Colon (tissue), 2 donors: ENCODE results near the gene M6PR.
"Not testable (repeated sequence)": the region's sequence is repeated elsewhere in the genome, so short reads cannot be mapped to it uniquely, and the experiment has no call there.

ENCODE experiments used
- FAIRE-seq: peaks from 2 replicates; lab custom pipeline; 2012; peaks lifted over from hg19 to GRCh38; lab: Jason Lieb, UNC
- donor health status: control.
- donor health status: control.

The M6PR gene

GRCh38 chr12:8950702-8951478, 1.4 kb upstream of the M6PR start:
- no peak for FAIRE-seq

- FAIRE-seq = no peak
These were observed 729 bp upstream of the M6PR start for GRCh38 chr12:8950221-8950527.

GRCh38 chr12:8948701-8949341, 624 bp downstream of the M6PR start:
- FAIRE-seq = no peak

- no peak for FAIRE-seq
These were observed 1.7 kb downstream of the M6PR start for GRCh38 chr12:8947737-8948136.

- no peak for FAIRE-seq
These were observed 2.7 kb downstream of the M6PR start for GRCh38 chr12:8946733-8947132.

- FAIRE-seq = no peak
These were observed 5.8 kb downstream of the M6PR start for GRCh38 chr12:8943565-8944186.

GRCh38 chr12:8941691-8942478, 7.6 kb downstream of the M6PR start:
- FAIRE-seq = no peak

DNA sequence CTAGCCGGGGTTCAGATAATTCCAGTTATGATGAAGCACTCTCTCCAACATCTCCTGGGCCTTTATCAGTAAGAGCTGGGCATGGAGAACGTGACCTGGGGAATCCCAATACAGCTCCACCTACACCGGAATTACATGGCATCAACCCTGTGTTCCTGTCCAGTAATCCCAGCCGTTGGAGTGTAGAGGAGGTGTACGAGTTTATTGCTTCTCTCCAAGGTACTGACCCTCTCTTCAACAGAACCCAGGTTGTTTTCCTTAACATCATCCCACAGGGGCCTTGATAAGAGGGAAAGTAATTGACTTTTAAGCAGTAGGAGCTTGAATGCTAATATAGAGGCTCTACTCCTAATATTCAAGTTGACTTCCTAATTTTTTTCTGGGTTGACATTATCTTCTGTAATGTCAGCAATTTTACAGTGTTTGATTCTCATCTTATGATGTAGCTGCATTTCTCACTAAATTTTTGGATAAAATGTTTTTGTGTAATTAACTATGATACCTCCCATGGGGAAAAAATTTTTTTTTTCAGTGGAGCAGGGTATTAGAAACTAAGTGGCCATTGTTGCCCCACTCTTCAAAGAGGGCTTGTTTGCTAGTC, 11.5 kb downstream of the M6PR start:
- not testable (repeated sequence) for FAIRE-seq

GRCh38 chr12:8936735-8937134, 12.7 kb downstream of the M6PR start:
- no peak for FAIRE-seq

GRCh38 chr12:8934080-8934479, 15.4 kb downstream of the M6PR start:
- not testable (repeated sequence) for FAIRE-seq

DNA sequence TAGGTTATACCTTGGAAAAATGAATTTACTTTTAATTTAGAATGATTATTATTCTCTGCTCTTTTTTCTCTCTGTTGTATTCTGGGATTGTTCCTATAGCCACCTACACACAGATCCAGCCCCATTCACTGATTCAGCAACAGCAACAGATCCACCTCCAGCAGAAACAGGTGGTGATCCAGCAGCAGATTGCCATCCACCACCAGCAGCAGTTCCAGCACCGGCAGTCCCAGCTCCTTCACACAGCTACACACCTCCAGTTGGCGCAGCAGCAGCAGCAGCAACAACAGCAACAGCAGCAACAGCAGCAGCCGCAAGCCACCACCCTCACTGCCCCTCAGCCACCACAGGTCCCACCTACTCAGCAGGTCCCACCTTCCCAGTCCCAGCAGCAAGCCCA, 17.0 kb downstream of the M6PR start:
- FAIRE-seq = not testable (repeated sequence)

- not testable (repeated sequence) for FAIRE-seq
These were observed 18.7 kb downstream of the M6PR start for GRCh38 chr12:8930655-8931323.

DNA sequence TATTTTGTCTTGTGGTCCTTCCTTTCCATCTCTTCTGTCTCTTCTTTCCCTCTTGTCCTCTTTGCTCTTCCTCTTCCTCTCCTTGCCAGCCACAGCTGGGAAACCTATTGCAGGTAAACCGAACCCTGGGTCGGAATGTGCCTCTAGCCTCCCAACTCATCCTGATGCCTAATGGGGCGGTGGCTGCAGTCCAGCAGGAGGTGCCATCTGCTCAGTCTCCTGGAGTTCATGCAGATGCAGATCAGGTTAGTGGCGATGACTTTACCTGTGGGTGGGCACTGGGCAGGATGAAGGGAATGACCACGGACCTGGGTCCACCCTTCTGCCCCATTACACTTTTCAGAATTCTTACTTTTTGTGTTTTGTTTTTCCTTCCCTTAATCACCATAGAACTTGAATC, 26.9 kb downstream of the M6PR start:
- no peak for FAIRE-seq

- FAIRE-seq = not testable (repeated sequence)
These were observed 29.8 kb downstream of the M6PR start for GRCh38 chr12:8919643-8920042.

GRCh38 chr12:8917751-8918150, 31.7 kb downstream of the M6PR start:
- FAIRE-seq = no peak

DNA sequence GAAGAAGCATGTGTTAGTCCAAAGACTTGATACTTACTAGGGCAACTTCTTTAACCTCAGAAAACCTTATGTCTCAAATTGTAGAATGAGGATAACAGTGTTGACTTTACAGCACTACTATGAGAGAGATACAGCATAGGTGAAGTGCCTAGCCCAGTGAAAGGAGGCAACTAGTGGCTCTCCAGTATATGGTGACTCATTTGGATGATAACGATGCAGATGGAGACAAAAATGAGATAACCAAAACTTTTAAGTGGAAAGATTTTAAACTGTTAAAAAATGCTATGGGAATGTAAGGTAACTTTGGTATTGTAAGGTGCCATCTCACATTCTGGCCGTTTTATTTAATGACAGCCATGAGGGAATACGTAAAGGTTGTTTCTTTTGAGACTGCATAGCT, 32.4 kb downstream of the M6PR start:
- no peak for FAIRE-seq

DNA sequence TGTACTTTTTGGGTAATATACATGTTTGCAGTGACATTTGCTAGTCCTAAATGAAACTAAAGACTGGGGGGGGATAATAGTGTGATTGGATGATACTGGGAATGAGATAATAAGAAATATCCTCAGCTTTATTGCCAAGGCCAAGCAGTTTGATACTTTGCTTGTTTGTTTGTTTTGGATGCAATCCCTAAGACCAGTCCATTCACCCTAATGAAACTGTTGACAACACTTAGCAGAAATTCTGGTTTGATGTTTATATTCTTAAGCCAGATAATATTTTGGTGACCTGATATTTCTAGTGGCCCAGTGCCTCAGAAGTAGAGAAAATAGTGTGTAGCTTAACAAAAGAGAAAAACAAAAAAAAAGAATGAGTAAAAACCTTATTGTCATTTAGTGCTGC, 33.3 kb downstream of the M6PR start:
- FAIRE-seq = no peak

- no peak for FAIRE-seq
These were observed 34.5 kb downstream of the M6PR start for GRCh38 chr12:8914716-8915526.

DNA sequence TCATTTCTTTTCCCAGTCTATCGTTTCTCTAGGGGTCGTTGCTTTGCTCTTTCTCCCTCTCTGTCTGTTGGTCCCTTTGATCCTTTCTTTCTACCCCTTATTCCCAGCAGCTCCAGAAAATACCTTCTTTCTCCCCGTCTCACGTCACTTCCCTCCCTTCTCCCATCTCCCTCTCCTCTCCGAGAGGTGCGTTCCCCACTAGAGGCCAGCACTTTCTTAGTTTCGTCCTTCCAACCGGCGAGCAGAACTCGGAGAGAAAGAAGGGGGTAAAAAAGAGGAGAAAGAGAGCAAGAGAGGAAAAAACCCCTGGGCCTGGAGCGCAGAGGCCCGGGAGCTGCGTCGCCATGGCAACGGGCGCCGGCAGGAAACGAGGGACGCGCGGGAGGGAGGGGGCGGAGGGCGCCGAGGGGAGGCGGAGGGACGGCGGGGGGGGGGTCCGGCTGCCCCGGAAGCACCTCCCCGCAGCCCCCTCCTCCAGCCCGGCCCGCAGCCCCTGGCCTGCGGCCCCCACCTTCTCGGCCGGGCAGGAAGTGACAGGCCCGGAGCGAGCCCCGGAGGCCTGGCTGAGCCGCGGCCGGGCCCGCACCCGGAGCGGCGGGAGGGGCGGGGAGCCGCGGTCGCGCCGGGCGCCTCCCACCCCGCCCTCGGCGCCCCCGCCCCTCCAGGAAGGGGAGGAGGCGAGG, 35.3 kb downstream of the M6PR start, which contains the start of gene PHC1:
Gene PHC1 (plus strand): TSS at position 477 of the 683 bp plus-strand sequence. CDS start 3,169 bp downstream, outside the sequence.
- not testable (repeated sequence) for FAIRE-seq

- FAIRE-seq = no peak
These were observed 35.8 kb downstream of the M6PR start for GRCh38 chr12:8913702-8914032.
